Measurements from ENCODE around the gene KATNB1.

KATNB1 gene

DNA sequence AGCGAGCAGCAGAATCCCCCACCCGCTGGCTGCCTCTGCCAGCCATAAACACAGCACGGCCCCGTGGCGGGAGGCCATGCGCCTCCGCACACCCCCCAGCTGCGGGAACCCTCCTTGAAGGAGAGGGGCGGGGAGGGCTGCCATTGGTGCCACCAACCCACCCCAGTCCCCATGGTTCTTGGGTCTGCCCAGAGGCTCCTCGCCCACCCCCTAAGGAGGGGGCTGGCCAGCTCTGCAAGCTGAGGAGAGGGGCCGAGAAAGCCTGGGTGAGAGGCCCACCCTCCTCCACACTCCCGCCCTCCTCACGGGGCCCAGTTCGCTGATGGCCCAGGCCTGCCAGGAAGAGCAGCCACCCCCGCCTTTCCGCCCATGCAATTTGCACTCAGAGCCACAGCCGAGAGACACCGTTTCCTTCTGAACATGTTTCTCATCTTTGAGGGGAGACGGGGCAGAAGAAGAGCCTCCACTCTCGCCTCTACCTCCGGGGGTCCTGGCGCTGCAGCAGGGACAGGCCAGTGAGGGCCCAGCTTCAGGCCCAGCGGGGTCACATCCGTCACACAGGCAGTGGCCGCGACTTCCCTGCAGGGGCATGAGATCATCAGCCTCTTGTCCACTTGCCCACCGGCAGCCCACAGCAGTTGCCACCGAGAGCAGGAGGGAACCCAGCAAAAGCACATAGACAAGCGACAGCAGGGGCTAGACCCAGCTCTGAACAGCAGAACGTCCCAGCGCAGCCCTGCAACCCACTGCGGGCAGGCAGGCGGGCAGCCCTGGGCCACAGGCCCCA lies 23.0 kb downstream of the KATNB1 start:
- no peak for DNase-seq

DNA sequence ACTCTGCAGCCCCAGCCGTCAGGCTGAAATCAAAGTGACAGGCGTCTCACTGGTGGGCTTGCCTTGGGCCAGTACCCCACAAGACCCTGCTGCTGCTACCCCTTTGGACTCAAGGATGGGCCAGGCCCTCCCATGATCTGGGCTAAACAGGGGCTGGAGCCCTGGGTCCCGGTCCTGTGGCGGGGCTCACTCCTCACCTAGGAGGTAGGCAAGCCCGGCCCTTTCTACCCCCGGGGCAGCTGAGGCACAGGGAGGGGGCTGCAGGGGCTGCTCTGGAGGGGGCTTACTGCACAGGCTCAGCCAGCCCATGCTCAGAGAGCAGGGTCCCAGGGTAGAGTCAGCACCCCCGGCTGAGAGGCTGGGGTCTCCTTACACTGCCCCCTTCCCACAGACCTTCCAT lies 23.6 kb downstream of the KATNB1 start:
- no peak for DNase-seq

DNA sequence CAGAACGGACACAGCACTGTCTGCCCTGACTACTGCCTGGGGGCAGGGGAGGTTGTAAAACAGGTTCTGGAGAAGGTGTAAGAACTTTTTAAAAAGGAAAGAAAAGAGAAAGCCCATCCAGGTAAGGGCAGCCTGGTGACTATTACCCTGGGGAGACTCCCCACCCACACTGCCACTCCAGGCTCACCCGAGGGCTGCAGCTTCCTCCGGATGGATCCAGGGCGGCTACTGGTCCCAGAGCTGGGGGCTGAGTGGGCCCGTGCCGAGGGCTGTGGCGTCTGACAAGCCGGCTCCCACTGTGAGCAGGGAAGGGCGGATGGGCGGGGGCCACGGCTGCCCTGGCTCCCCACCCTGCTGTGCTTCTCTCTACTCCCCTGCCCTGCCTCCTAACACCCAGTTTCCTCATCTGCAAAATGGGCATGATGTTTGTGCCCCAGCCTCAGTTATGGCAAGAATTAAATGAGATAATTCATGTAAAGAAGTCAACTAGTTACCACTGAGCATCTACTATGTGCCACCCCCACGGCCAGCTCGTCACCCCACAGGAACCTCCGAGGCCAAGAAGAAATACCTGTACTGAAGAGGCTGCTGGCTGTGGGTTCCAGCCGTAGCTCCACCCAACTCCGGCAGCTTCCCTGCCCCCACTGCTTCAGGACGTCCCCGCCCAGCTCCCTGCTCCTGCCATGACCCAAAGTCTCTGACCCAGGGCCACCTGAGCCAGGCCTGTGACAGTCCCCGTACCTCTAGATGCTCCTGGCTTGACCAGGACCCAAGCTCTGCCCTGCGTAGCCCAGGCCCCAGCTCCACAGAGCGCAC lies 24.2 kb downstream of the KATNB1 start:
- DNase-seq, result no peak

DNA sequence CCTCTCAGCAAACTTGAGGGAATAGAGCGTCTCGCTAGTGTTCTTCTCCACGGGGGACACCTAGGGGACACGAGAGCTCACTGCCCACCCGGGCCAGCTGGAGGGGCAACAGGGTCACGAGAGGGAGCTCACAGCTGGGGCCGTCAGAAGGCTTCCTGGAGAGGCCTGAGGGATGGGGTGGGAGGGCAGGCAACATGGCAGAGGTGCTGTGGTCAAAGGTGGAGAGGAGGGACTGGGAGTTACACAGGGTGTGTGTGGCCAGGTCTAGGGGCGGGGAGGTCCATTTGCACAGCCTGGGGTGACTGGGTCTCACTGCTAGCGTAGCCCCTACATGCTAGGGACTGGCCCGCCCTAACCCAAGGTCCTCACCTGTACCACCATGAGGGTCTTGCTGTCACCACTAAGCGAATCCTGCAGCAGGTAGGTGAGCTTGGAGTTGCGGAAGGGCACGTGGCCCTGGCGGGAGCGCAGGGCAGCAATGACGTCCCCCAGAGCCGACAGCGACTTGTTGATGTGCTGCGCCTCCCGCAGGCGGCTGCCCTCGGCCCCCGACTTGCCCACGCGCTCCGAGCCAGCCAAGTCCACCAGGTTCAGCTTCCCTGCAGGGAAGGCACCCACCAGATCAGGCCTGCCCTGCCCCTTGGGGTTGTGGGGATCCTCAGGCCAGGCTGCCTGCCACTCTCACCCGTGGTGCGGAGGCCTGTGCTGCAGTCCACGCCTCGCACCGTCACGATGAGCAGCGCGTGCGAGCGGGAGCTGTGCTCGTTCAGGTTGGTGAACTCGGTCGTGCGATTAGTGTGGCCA lies 25.0 kb downstream of the KATNB1 start:
- no peak for DNase-seq

DNA sequence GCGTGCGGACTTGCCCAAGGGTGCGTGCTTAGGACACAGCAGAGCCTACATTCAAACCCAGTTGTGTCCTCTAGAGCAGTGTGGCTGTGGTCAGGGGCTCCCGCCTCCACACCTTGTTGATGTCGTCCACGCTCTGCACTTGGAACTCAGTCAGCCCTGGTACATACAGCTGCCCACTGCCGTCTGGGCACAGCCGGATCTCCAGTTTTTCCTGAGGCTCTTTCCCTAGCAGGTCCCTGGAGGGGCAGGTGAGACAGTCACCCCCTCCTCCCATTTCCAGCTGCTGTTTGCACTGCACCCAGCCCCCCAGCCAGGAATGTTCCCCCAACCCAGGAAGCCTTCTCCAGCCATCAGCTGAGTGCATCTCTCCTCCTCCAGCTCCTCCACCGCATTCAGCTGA lies 25.7 kb downstream of the KATNB1 start:
- no peak for DNase-seq

DNA sequence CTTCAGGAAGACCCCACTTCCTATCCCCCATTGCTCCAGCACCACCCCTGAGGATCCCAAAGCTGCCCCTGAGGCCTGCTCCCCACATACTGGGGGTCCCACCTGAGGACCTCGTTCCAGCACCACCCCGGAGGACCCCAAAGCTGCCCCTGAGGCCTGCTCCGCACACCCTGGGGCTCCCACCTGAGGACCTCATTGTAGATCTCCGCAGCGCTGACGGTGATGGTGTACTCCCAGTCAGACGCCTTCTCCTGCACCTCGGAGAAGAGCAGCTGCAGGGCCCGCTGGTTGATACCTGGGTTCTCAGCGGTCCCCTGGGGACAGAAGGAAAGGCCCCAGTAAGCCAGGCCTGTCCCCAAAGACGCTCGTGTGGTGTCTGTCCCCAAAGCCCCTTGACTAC lies 26.4 kb downstream of the KATNB1 start:
- DNase-seq, result no peak

DNA sequence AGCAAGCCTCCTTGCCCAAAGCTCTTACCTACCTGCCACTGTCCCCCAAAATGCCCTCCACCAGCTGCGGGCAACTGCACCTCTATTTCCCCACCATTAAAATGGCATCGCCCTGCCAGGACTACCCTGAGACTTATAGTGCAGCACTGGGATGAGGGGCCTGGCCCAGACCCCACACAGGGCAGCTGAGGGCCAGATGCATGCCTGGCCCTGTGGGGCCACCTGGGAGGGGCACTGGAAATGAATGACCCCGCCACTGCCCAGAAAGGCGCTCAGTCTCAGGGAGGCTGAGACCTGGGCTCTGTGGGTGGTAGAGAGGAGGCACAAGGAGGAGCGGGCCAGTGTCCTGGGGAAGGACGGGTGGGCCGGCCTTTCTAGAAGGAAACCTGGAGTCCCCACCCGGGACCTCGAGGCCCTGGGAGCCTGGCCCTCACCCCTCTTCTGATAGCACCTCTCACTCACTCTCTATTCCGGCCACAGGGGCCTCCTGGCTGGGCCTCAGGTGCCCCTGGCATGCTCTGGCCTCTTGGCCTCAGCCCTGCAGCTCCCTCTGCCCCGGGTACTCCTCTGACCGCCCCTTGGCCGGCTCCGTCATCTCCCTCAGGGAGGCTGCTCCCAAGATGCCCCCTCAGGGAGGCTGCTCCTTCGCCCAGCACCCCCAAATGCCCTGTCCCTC lies 26.9 kb downstream of the KATNB1 start:
- no peak for DNase-seq

DNA sequence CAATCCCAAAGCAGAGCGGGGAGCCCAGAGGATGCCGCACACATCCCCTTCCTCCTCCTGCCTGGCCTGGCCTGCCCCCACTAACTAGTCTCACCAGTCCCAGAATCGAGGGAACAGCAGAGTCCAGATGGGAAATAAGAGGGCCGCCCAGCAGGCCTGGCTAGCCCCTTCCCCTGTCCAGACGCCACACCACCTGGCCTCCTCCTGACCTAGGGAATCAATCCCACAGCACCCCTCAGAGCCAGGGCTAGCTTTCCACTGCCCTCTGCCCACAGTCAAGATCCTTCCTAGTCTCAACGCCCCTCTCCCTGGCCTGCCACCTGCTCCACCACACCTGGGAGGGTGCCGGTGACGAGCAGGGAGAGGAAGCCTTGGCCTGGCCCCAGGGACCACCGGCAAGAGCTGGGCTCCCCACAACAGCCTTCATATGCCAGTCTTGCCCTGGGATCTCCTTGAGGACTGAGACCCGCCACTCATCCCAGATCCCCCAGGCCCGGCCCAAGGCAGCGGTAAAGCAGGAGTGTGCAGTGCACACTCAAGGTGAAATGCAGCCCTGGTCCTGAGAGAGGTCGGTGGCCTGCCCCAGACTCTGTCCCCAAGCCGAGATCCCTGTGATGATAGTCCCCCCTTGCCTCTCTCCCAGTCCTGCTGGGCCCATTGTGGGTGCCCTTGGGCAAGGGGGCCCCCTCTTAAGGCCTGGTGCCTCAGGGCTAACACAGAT lies 27.9 kb downstream of the KATNB1 start:
- DNase-seq, result no peak

DNA sequence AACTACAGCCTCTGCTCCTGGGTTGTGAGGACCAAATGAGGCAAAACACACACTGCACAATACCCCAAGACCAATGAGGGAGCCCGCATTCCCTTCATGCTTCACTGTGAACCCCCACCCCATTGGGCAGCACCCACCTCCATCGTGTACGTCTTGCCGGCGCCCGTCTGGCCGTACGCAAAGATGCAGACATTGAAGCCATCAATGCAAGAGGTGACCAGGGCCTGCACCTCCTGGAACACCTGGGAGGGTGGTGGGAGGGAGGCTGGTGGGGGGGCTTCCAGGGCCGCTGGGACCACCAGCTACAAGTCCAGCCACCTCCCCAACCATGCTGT lies 28.4 kb downstream of the KATNB1 start:
- DNase-seq, result no peak

DNA sequence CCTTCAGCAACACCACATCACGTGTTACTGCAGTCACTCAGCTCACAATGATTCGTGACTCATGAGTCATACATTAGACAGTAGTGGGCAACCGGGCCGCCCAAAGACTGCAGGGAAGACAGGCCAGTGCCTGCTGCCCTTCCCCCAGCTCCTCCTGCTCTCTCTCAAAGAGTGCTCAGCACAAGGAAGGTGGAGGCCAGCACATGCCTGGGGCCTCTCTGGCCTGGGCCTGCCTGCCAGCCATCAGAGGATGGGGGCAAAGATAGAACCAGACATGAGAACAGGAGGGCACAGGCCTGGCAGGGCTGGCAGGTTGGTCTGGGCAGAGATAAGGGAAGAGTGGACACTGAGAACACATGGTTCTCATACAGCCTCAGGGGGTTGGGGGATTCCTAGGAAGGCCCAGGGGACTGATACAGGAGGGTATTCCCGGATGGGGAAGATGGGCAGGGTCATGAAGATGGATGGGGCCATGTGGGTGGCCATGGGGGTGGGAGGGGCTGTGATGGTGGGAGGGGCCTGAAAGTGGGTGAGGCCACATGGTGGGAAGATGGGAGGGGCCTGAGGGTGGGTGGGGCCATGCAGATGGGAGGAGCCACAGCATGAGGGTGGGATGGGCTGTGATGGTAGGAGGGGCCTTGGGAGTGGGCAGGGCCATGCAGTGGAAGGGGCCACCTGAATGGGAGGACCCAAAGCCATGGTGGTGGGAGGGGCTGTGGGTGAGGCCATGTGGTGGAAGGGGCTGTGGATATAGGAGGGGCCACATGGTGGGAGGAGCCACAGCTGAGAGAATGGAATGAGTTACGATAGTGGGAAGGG lies 29.0 kb downstream of the KATNB1 start:
- no peak for DNase-seq

DNA sequence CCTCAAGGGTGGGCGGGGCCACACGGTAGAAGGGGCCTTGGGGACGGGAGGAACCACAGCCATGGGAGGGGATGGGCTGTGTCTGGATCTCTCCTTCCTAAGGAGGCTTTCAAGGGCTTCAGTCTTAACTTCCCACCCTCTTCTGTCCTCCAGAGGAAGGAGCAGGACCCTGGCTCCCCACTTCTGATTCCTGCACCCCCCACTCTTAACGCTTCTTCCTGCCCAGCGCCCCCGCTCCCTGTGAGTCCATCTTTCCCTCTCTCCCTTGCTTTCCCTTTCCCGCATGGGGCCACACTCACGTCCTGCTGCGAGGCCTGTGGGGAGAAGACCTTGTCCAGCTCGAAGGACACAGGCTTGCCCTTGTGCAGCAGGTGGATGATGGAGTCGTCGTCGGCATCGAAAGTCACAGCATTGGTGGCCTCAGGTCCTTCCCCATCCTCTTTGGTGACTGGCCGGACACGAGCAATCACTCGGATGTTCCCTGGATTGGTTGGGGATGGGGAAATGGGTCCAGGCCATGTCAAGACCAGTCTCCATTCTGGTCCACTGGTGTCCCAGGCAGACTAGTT lies 29.7 kb downstream of the KATNB1 start:
- DNase-seq, result no peak

DNA sequence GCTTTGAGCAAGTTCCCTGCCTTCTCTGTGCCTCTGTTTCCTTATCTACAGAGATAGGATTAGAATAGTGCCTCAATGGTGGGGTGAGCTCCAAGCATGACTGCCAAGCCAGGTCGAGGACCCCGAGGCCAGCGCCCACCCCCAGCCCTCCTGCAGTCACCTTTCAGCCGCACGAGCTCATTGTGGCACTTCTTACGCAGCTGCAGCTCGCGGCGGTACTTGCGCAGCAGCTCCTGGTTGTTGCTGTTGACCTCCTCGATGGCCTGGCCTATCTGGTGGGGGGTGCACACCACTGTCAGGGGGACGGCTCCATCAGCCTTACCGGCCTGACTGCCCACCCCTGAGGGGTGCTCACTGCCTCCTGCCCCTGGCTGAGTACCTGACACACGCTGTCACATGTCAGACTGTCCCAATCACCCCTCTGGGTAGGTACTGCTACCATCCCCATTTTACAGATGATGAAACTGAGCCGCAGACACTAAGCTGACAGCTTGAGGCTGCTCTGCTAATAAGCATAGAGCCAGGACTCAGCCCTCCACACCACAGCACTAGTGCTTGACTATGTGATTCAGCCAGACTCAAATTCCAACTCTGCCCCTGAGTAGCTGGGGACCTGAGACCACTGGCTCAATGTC lies 31.3 kb downstream of the KATNB1 start:
- DNase-seq, result no peak

DNA sequence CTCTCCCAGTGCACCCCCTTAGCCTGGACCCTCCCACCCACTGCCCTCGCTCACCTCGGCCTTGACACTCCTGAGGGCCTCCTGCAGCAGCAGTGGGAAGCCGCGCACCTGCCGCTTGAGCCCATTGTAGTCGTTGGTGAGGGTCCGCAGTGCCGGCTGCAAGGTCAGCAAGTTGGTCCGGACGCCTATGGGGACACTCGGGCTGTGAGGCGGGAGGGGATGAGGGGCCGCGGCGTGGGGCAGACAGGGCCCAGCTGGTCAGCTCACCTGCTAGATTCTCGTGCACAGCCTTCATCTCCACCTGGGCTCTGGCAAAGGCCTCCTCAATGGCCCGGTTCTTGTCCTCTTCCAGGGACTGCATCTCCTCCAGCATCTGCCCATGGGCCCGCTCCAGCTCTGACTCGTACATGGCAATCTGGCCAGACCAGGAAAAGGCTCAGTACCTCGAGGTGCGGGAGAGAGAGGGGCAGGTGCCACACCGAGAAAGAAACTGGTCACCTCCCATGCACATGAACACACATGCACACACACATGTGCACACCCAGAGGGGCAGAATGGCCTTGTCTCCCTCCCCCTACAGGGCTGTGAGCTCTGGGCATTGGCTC lies 34.1 kb downstream of the KATNB1 start:
- DNase-seq, result no peak

DNA sequence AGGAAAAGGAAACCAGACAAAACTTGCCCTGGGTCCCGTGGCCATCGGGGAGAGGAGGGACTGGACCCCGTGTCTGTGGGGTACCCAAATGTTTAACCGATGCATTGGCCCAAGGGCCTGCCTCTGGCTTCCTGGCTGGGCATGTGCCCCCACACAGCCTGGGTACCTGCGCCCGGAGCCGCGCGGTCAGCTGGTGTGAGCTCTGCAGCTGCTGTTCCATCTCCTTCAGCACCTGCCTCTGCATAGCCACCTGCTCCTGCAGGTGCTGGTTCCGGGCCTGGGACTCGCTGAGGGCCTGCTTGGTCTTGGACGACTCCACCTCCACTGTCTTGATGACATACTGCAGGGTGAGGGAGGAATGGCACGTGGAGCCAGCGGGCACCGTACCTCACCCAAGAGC lies 34.8 kb downstream of the KATNB1 start:
- DNase-seq, result peak; percentile 16

DNA sequence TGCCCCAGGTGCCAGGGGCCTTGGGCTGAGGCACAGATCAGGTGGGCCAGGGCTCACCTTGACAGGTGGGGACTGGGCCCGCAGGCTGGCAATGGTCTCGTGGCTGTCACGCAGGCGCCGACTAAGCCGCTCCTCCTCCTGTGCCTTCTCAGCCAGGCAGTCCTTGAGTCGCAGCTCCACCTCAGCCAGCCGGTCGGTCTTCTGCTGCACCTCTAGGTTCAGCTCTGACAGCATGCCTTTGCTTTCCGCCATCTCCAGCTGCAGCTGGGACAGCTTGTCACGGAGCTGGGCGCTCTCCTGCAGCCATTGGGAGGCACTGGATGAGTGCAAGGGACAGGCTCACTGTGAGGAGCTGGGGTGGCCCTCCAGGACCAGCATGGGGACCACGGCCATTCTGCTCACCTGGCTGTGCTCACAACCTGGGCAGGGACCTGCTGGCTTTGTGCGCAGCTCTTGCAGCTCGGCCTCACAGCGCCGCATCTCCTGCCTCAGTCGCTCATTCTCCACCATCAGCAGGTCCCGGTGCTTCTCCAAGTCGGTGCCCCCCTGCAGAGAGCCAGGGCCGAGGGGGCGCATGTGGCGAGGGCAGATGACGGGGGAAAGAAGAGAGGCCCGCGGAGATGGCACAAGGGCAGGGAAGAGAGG lies 35.7 kb downstream of the KATNB1 start:
- DNase-seq, result no peak

DNA sequence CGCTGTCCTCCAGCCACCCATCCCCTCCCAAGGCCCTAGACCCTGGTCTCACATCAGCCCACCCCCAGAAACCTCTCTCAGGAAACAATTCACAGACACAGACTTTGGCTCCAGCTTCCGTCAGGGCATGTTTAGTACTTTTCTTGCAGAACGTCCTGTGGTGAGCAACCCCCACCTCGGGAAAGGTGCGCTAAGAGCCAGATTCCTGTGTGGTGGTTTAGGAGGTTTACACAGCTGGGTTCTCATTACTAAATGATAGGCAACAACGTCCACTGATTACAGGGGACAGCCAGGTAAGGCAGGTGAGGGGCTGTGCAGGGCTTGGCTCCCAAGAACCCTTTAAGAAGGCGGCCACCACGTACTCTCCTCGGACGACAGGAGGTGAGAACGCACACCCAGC lies 37.4 kb downstream of the KATNB1 start:
- DNase-seq, result peak; percentile 5

DNA sequence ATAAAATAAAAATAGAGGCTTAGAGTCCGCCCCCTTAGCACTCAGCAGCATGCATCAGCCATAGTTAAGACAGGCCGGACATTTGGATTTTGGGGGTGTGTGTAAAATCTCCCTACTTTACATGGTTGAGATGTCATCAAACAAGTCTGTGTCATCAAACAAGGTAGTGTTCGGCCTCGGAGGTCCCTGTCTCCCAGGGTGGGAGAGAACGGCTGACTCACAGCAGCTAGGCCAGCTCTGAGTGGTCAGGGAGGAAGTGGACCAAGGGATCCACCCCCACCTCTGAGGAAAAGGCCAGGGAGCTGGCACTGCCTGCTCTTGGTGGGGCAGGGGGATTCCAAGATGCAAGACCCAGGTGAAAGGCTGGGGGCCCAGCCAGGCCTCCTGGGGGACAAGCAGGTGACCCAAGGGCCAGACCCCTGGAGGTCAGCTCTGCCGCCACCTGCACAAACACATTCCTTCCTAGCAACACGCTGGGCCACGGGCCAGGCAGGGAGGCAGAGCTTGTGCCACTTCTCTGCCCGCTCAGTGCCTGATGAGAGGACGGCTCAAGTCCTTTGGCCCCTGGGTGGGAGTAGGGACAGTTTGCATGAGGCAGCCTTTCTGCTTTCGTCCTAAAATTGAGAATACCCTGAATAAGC lies 38.2 kb downstream of the KATNB1 start:
- DNase-seq, result no peak

DNA sequence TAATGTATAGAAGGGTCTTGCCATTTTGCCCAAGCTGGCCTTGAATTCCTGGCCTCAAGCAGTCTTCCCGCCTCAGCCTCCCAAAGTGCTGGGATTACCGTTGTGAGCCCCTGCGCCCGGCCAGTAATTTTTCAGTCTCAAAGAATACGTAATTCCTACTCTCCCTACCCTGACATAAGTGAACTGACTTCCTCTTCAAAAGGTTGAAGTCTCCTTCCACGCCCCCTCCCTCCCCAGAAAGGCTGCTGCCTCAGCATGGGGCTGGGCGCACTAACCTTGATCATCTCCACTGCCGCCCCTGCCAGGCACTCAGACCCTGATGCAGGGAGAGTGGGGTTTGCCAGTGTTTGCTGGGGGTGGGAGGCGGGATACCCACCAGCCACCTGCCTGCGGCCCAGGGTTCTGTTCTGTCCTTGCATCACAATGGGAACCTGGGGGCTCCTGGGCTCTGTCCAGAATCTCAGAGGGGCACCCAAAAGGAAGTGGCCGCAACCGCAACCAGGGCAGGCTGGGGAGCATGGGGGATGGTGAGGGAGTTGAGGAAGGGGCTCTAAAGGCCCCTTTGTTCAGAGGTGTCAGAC lies 39.2 kb downstream of the KATNB1 start:
- DNase-seq, result no peak

Measured in NCI-H774 (cell line).